GM19328 (cell line): Measurements from ENCODE around the gene NPAS3.

ENCODE experiments used
- ATAC-seq: cut with Tn5 transposase; IDR thresholded peaks from one replicate; pipeline ENCODE4 v1.9.1; 2021; ENCODE audit warnings: mild to moderate bottlenecking, moderate library complexity; ENCODE audit not compliant: unreplicated experiment

Gene NPAS3

DNA sequence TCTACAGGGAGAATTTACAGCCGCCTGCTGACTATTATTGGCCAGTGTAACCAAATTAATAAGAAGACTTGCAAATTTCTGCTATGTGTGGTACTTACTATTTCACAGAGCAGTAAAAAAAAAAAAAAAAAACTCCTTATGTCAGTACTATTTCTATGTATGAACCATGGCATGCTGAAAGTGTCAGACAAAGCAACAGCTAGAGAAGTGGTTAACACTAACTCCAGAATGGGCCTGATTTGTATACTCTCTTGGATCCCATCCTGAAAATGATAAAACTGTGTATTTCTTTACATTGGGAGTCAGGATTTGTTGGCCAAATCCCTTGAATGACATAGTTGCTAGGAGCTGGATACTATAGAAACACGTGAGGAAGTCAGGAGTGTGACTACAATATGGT lies 595.4 kb downstream of the NPAS3 start:
- ATAC-seq = no peak

DNA sequence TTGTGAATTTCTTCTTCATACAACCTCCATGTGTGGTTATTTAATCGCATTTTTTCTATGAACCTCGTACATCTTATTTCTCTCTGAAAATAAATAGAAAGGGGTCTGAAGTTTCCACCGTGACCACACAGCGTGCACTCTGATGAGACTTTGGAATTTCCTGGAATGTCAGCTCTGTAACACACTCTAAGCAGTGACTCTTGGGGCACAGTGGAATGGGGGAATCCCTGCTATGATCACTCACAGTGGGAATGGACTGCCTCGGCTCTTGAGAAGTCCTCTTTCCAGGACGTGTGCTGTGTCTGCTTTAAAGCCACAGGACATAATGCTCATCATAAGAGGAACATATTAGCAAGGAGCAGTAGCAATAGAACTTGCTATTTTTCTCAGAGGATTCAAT lies 596.0 kb downstream of the NPAS3 start:
- no peak for ATAC-seq

DNA sequence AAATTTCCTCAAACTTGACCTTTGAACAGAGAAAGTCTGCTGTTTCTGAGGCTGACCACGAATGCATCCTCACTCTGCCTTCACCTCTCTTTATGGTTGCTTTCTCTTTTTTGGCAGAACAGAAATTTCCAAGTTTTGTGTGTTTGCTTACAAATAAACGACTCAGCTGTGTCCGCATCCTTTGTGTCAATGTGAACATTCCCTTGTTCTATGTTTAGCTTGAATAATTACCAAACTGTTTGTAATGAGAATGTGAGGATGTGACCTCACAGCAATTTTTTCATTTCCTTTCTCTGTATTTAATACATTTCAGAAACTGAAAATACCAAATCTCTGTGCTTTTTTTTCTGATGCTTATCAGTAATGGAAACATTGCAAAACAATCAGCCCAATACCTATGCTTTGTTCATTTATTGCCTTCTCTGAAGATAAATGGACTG lies 601.3 kb downstream of the NPAS3 start:
- ATAC-seq = no peak

DNA sequence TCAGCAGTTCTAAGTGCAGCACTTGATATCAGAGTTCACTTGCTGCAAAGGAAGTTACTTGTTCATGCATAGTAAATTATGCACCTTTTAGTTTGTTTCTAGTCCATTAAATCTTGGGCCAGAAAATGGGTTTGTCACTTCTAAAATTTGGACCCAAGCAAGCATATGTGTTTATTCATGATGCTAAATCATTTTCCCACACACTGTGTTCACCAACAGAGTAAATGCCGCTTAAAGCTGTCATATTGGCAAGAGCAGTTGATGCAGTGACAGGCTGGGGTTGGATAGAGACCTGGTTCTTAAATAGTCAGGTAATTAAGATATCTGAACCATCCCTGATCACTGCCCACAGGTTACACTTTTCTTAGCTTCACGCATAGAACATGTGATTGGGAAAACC lies 602.5 kb downstream of the NPAS3 start:
- ATAC-seq = no peak

DNA sequence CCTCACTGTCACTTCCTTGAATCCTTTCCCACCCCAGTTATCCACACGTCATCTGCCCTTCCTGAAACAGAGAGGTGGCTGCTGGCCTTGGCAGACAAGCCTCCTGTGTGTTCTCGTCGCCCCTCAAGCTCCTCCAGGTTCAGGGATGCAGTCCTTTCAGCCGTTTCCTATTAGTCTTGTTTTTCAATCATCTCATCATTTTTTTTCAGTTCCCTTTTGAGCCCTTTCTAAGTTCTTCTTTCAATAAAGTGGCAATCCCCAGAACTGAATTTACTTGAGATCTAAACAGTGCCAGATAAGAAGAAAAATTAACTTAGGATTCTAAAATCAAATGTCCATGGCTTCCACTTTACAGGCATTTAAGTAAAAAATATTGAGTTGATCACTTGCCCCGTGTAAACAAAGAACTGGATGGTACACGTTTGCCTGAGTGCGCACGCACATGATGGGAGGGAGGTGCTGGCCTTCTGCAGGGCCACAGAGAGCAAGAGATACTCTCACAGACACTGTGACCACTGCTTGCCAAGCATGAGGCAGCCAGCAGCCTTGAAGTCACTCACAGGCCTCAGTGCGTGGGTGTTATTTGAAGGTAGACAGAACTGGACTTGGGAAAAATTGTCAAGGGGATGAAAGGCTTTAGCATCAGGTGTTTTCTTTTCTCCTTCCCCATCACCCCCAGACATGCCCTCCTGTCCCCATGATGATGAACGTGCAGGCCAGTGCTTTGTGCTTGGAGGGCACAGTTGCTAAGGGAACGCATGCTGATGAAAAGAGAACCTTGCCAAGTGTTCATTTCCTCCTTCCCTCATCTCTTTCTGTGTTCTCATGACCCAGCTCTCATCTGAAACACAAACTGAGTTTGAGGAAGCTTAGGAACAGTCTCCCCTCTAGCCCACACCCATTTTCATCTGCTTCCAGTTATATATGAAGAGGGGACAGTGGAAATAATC lies 603.9 kb downstream of the NPAS3 start:
- ATAC-seq = no peak

DNA sequence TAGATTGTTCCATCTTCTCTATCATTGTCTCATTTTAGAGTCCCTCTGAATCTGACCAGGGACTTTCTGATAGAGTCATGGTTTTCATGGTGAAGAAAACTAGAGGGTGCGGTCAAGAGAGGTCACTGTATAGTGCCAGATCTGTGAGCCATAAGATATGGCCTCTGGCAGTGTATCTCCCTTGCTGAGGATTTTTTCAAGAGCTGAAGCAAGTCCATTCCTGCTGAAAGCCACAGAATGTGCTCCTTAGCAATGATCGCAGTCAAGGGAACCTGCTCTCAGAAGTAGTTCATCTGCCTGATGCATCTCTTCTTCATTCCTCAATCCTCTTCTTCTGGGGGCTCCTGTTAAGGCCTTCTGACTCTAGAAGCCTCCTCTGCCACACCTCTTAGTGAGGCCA lies 607.0 kb downstream of the NPAS3 start:
- ATAC-seq = no peak

DNA sequence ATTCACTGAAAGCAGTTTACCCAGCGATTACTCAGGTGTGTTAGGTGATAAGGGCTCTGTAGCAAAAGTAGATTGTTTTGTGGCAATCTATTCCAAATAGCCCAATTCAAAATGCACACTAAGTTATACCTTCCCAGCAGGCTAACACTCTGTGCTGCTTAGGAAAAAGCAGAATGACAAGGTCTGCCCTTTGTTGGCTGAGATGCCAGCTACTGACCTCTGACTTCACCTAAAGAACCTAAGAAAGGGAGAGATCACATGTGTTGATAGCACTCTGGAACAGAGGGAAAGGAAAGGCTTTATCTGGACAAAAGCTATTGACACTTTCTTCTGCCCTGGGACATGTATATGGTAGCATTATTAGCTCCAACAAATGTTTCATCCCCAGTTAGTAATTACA lies 609.9 kb downstream of the NPAS3 start:
- no peak for ATAC-seq

DNA sequence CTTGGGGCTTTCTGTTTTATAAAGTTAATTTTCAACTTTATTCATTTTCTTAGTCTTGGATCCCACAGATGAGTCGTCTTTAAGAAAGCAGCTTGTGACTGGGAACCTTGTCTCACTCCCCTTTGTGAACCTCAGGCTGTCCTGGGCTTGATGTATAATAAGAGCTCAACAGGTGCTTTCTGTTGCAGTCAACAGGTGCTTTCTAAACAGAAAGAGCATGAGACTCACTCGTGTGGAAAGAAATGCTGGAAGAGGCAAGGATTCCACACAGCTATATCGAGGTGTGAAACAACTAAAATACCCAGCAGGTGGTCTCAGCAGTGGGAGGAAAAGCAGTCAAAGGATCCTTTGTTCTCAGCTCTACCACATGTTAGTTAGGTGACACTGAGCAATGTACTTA lies 613.3 kb downstream of the NPAS3 start:
- no peak for ATAC-seq

DNA sequence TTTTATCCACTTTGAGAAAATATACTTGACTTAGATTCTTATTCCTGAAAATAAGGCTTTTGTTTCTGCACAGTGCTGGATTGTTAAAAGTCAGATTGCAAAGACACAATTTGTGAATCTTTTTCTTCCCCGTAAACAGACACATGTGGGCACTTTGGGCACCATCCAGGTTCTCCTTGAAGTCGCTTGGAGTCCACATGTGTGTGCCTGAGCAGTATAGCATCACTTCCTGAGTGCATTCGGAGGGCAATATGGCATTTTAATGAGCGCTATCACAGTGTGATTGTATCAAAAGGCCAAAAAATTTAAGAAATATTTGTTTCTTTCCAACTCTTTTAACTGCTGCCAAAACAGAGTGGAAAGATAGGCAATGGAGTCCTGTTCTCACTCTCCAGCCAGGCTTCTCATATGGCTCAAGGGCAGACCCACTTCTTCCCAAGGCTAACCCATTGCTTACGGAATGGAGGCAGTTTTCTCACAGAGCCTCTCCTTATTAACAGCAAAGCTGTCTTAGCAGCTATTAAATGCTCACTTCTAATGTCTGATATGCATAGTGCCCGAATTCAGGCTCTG lies 615.1 kb downstream of the NPAS3 start:
- ATAC-seq = no peak

DNA sequence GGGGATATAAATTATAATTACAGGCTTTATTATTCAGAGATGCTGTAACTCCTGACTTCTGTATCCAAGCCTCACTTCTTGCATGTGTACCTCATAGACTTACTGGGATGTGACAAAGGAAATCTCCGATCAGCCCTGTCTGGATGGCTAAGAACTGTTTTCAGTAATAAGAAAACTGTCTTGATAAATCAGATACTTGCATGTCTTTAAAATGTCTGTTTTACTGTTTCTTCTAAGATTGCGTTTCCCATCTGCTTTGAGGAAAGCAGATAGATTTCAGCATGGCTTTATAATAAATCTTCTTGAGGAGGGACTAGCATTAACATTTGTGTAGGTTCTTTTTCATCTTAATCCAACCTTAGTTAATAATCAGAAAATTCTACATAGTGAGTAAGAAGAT lies 616.3 kb downstream of the NPAS3 start:
- no peak for ATAC-seq

DNA sequence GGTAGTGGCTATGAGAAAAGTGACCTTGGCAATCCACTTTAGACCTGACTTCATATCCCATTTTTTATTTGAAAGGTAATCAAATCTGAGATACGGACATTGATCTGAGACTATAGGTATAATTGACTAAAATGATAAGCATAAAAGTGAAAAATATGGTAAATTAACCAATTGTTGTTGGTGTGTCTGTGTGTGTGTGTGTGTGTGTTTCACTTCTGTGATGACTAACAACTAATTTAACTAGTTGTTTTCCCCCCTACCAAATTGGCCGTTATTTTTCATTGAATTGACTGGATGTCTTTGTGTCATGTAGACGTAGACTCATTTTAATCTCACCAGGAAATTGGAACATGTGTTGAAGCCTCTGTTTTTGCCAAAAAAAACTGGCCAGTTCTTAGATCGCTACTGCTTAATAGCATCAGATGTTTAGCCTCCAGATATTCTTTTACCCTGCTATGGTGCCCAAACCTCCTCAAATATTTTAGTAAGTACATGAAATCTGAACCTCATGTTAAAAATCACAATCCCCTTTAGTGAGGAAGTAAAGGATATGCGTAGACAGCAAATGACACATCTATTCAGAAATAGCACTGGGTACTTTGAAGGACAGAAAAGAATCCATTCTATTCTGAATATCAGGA lies 617.2 kb downstream of the NPAS3 start:
- ATAC-seq = no peak

DNA sequence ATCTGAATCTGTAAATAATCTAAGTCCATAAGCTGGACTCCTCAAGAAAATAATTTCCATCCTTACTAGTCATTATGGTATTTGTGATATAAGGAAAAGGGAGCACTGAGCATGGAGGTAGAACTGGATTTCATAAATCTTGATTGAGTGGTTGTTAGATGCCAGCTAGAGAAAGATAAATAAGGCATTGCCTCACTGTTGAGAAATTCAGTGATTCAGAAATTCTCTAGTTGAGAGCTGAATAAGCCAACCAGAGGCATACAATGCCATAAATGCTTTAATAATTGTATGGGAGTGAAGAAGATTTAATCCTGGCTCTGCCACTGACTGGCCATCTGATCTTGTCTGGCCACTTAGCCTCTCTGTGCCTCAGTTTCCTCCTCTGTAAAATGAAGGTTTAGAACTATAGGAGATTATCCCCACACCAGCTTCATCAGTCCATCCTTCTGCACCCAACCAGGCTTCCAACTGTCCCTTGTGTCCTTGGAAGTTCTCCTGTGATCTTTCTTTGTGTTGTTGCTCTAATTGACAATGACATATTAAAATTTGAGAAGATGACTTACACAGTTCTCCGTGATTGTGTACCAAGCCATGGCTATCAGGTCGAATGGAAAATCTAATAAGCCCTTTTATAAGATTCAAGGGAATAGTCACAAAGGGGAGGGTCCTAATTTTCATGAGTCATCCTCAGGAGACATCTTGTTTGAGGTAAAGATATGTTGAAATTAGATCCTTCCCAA lies 617.9 kb downstream of the NPAS3 start:
- no peak for ATAC-seq

DNA sequence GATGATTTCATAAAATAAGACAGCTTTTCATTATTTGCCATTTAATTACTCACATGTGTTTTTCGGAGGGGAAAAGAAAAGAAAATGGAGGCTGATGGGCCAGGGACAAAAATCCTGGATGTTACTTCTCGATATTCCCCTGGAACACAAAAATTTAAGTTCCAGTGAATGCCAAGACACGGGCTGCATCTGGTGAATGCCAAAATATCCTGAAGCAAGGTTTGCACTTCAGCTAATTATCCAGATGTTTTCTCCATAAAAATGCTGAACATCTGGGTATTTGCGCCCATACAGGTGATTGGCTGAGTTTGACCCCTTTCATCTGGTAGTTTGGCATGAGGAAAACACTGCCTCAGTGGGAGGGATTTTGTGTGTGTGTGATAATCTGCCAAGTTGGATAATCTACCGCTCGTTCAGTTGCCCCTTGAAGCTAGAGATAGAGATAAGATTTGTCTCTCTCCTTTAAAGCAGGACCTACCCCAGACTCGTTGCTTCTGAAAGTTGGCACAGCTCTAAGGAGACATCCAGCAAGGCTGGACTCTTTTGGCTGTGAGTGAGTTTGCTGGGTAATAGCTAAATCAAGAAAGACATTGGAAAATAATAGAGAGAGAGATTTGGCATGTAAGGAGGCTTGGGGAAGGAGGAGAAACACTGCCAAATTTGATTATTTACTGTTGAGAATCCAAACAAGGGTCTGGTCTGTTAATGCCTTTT lies 622.2 kb downstream of the NPAS3 start:
- no peak for ATAC-seq

DNA sequence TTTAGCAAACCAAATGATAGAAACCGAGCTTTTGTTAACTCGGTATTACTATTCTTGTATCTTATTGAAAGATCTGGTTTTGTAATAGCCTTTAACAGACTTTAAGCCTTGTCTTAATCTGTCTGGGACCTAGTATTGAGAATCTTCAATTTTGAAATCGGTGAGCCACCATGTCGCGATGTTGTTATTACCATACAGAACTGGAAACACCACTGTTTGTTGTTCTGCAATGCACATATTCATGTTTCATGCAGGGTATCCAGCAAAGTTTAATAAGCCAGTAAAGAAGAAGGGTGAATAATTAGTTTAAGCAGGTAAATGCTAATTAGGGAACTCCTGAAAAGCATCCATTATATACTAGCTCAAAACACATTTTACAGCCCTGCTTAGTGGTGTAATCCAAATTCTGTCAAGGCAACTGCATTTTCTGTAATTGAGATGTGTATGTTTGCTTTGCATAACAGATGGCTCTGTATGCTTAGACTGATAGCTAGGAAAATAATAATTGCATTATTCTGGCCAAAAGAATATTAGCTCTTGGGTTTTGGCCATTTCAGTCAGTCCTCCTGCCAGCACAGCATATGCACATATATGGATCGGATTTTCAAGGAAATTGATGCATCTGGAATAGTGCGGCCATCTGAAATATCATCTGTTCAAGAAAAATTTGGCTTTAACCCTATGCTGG lies 623.0 kb downstream of the NPAS3 start:
- no peak for ATAC-seq

DNA sequence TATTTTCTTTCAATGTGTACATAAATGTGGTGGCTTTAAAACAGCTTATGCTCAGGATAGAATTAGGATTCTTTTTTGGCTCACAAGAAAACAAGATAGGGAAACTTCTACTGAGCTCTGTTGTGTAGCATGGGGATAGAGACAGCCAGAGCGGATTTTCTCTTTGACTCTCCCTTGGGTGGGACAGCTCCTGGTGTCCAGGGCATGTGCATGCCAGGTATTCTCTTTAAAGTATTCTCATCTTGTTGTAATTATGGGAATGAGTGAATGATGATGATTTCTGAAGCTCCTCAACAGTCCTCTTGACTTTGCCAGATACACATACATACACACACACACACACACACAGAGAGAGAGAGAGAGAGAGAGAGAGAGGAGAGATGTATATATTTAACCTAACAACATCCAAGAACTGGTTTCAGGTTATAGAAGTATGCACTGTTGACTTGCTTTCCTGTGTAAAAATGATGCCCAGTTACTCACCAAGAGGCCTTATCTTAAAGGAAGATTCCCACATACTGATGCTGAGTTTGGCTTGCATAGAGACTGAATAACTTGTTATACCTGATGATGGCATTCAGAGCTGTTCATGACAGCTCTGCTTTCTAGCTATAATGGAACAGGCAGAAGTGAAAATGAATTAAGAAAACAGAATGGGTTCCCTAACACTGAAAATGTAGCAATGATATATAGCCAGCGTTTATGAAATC lies 624.7 kb downstream of the NPAS3 start:
- ATAC-seq = no peak

DNA sequence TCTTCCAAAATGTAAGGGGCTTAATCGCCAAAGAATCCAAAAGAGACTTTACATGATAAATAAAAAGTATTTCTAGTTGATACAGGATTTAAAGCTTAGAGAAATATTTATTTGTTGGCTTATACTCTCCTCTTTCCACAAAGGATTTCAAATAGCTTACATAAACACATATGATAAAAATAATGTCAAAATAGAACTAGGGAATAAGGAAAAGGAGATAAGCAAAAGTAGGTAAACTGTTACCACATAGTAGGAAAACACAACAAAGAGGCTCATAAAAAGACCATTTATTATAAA lies 625.2 kb downstream of the NPAS3 start:
- ATAC-seq = no peak

DNA sequence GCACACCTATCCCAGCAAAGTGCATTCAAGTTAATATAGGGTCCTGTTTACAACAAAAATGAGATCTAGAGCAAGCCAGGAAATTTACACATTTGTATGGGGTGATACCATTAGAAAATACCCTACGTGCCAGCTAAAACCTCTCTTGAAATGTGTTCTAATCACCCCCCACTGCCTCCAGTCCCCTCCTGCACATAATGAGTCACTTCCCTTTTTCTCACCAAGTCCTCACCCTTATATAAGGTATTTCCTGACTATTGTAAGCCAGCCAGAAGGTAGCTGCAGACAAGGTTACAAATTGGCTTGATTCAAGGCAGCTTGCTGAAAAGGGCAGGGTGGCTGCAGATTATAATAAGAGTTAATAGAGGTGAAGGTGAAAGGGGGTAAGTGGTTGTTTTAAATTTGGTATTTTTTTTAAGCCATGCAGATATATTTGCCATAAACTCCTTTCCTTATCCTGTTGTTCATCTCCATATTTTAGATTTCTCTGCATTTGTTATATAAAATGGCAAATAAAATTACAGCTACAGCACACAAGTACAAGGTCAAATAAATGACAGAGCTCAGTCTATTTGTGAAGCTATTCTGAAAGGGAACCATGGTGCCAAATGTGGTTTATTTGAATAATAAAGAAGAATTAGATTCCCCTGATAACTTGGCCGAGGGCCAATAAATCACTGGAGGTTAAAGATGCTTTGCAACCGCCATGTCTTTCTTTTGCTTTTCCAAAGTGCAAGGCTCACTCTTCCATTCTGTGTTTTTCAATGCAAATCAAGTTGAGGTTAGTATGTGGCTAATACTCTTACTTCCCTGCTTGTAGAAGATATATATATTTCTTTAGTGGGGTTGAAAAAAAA lies 626.3 kb downstream of the NPAS3 start:
- no peak for ATAC-seq

DNA sequence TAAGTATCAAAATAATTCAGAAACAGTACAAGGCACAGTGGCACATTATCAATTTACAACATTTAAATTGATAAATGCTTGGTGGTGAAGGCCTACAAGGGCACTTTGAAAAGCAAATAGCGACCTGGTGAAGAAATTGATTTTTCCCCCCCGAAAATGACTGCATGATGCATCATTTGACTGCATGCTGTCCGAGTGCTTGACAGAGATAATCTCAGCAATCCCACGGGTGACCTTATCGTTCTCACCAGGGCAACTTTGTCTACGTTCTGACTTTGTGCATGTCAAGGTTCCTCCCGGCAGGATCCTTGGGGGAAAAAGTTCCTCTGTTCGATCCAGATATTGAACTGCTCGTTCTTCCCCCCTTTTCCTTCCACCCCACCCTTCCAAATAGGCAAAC lies 627.4 kb downstream of the NPAS3 start:
- ATAC-seq = no peak
